Measurements from ENCODE around the gene NPR3. TPM values are rescaled to one million over a fixed set of nuclear protein-coding genes. Genes with fewer than 3 reads are reported as not detected.

NPR3 gene
- total and polyA plus RNA-seq, 2 experiments from 2014 or later: 37.6 to 87.1 TPM

- peaks cover 22% of the 10 kb centered on the region for H3F3A ChIP-seq (ENCODE audit: insufficient read depth)
- H2AFZ ChIP-seq: no peak overlapping the region
- H3K4me2 ChIP-seq (ENCODE audit: unreplicated experiment): no peak overlapping the region
- H3K36me3 ChIP-seq (ENCODE audit: low read depth): peaks cover 14% of the 10 kb centered on the region
- H3K79me2 ChIP-seq (ENCODE audit: insufficient read depth): peaks cover 67% of the 10 kb centered on the region
- H3K4me1 ChIP-seq (ENCODE audit: insufficient read depth): peaks cover 17% of the 10 kb centered on the region
- no peaks in the 10 kb centered on the region for H4K20me1 ChIP-seq (ENCODE audit: insufficient read depth)
- WGBS, 2 experiments (ENCODE audit: low coverage in 1 of 2, low lambda C conversion rate in 2 of 2, missing lambda C conversion rate in 2 of 2): 96 to 97% methylated on average over 5 of the region's 5 CpGs
- DNase-seq: no peak
- H3K27me3 ChIP-seq (replicated peaks; ENCODE audit: insufficient read depth): no peaks in the 10 kb centered on the region
- H3K9me3 ChIP-seq (ENCODE audit: low read depth): no peaks in the 10 kb centered on the region
- H3K9ac ChIP-seq: no peak overlapping the region
- H3K27ac ChIP-seq: no peak overlapping the region
- H3K9me2 ChIP-seq (ENCODE audit: insufficient read depth): no peaks in the 10 kb centered on the region
- no peak overlapping the region for H3K4me3 ChIP-seq
- in situ Hi-C loops (cut with MboI): no loop called here
- no peak for TF ChIP-seq EZH2 (IDR thresholded peaks at IDR 0.05; ENCODE audit: insufficient read depth, poor library complexity, severe bottlenecking)
- no peak for TF ChIP-seq EZH2phosphoT487 (IDR thresholded peaks at IDR 0.05; ENCODE audit: insufficient read depth, low read depth)
These were observed 59.3 kb downstream of the NPR3 start for GRCh38 chr5:32770444-32770843.

GRCh38 chr5:32771037-32771436 is 59.9 kb downstream of the NPR3 start:
- no peaks in the 10 kb centered on the region for H3K9me2 ChIP-seq (ENCODE audit: insufficient read depth)
- no peak overlapping the region for H3K4me2 ChIP-seq (ENCODE audit: unreplicated experiment)
- 85% methylated on average over 9 of the region's 9 CpGs for WGBS, 2 experiments (ENCODE audit: low coverage in 1 of 2, low lambda C conversion rate in 2 of 2, missing lambda C conversion rate in 2 of 2)
- H3F3A ChIP-seq (ENCODE audit: insufficient read depth): peaks cover 22% of the 10 kb centered on the region
- H3K9me3 ChIP-seq (ENCODE audit: low read depth): no peaks in the 10 kb centered on the region
- H4K20me1 ChIP-seq (ENCODE audit: insufficient read depth): no peaks in the 10 kb centered on the region
- in situ Hi-C loops (cut with MboI): no loop called here
- peaks cover 19% of the 10 kb centered on the region for H3K36me3 ChIP-seq (ENCODE audit: low read depth)
- H3K27me3 ChIP-seq (replicated peaks; ENCODE audit: insufficient read depth): no peaks in the 10 kb centered on the region
- no peak overlapping the region for H3K27ac ChIP-seq
- TF ChIP-seq EZH2phosphoT487 (IDR thresholded peaks at IDR 0.05; ENCODE audit: insufficient read depth, low read depth) (no peak), EZH2 (IDR thresholded peaks at IDR 0.05; ENCODE audit: insufficient read depth, poor library complexity, severe bottlenecking) (no peak)
- H3K79me2 ChIP-seq (ENCODE audit: insufficient read depth): peaks cover 67% of the 10 kb centered on the region
- no peak overlapping the region for H3K4me3 ChIP-seq
- no peak overlapping the region for H2AFZ ChIP-seq
- DNase-seq: no peak
- no peak overlapping the region for H3K9ac ChIP-seq
- H3K4me1 ChIP-seq (ENCODE audit: insufficient read depth): peaks cover 17% of the 10 kb centered on the region

- H3K9me3 ChIP-seq (ENCODE audit: low read depth): no peaks in the 10 kb centered on the region
- H3K4me1 ChIP-seq (ENCODE audit: insufficient read depth): 0 out of 2 replicates have a peak, but pooled peaks cover 4% of the 10 kb centered on the region
- H4K20me1 ChIP-seq (ENCODE audit: insufficient read depth): no peaks in the 10 kb centered on the region
- H3K4me3 ChIP-seq: no peak overlapping the region
- H3K9ac ChIP-seq: no peak overlapping the region
- 85 to 97% methylated on average over 1 of the region's 1 CpG for WGBS, 2 experiments (ENCODE audit: low coverage in 1 of 2, low lambda C conversion rate in 2 of 2, missing lambda C conversion rate in 2 of 2)
- peaks cover 60% of the 10 kb centered on the region for H3K79me2 ChIP-seq (ENCODE audit: insufficient read depth)
- no peak overlapping the region for H2AFZ ChIP-seq
- H3K36me3 ChIP-seq (ENCODE audit: low read depth): peaks cover 18% of the 10 kb centered on the region
- H3K4me2 ChIP-seq (ENCODE audit: unreplicated experiment): no peak overlapping the region
- TF ChIP-seq EZH2 (IDR thresholded peaks at IDR 0.05; ENCODE audit: insufficient read depth, poor library complexity, severe bottlenecking) (no peak), EZH2phosphoT487 (IDR thresholded peaks at IDR 0.05; ENCODE audit: insufficient read depth, low read depth) (no peak)
- H3K9me2 ChIP-seq (ENCODE audit: insufficient read depth): no peaks in the 10 kb centered on the region
- no peaks in the 10 kb centered on the region for H3K27me3 ChIP-seq (replicated peaks; ENCODE audit: insufficient read depth)
- DNase-seq: no peak
- 0 out of 2 replicates have a peak, but pooled peaks cover under 1% of the 10 kb centered on the region for H3F3A ChIP-seq (ENCODE audit: insufficient read depth)
- no peak overlapping the region for H3K27ac ChIP-seq
- in situ Hi-C loops (cut with MboI): no loop called here
These were observed 62.8 kb downstream of the NPR3 start for GRCh38 chr5:32773944-32774343.

DNA sequence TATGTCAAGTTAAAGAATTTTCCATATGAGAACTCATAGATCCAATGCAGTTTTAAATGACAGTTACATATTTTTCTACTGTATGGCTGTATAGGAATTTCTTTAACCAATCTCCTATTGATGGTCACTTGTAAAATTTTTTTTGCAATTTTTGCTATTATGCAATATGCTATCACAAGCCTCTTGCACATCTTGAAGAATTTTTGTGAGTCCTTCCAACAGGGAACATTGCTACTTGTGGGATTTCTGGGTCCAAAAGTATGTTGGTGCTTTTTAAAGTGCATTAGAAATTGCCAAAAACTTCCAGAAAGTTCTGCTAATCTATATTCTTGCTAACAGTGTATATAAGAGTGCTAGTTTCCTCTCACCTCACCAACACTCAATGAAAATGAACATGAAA is 65.1 kb downstream of the NPR3 start:
- peaks cover 37% of the 10 kb centered on the region for H3K79me2 ChIP-seq (ENCODE audit: insufficient read depth)
- no peaks in the 10 kb centered on the region for H4K20me1 ChIP-seq (ENCODE audit: insufficient read depth)
- H3K9me2 ChIP-seq (ENCODE audit: insufficient read depth): no peaks in the 10 kb centered on the region
- H2AFZ ChIP-seq: no peak overlapping the region
- no peak overlapping the region for H3K4me2 ChIP-seq (ENCODE audit: unreplicated experiment)
- no peak for DNase-seq
- H3K9me3 ChIP-seq (ENCODE audit: low read depth): no peaks in the 10 kb centered on the region
- in situ Hi-C loops (cut with MboI): no loop called here
- TF ChIP-seq EZH2 (IDR thresholded peaks at IDR 0.05; ENCODE audit: insufficient read depth, poor library complexity, severe bottlenecking) (no peak), EZH2phosphoT487 (IDR thresholded peaks at IDR 0.05; ENCODE audit: insufficient read depth, low read depth) (no peak)
- H3K4me3 ChIP-seq: no peak overlapping the region
- H3F3A ChIP-seq (ENCODE audit: insufficient read depth): no peaks in the 10 kb centered on the region
- H3K27me3 ChIP-seq (replicated peaks; ENCODE audit: insufficient read depth): no peaks in the 10 kb centered on the region
- no peak overlapping the region for H3K27ac ChIP-seq
- no peak overlapping the region for H3K9ac ChIP-seq
- 0 out of 2 replicates have a peak, but pooled peaks cover 3% of the 10 kb centered on the region for H3K4me1 ChIP-seq (ENCODE audit: insufficient read depth)
- peaks cover 18% of the 10 kb centered on the region for H3K36me3 ChIP-seq (ENCODE audit: low read depth)

DNA sequence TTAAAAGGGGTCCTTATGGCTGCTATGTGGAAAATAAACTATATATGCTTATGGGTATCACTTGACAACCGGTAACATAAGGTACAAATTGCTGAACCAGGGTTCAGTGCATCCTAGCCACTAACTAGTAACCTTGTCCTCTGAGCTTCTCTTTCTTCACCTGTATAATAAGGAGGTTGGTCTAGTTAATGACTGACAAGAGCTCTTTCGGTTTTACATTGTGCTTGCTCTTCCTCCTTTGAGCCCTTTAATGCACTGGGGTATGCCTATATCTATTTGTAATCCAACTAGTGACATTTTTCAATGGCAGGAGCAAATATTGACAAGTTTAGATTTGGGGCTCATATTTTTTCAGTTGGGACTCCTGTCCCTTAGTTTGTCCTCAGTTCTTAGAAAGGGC is 66.1 kb downstream of the NPR3 start:
- H3K4me1 ChIP-seq (ENCODE audit: insufficient read depth): 0 out of 2 replicates have a peak, but pooled peaks cover 3% of the 10 kb centered on the region
- H3K79me2 ChIP-seq (ENCODE audit: insufficient read depth): peaks cover 28% of the 10 kb centered on the region; the same call in 1 of the 2 replicates
- H3K36me3 ChIP-seq (ENCODE audit: low read depth): peaks cover 18% of the 10 kb centered on the region

More for the DNA sequence above, 66.1 kb downstream of the NPR3 start:
- Histone ChIP-seq H3K27me3 (replicated peaks; ENCODE audit: insufficient read depth) (no peaks in the 10 kb centered on the region), H3K27ac (peak overlapping the region; percentile 20; the same call in 1 of the 2 replicates), H4K20me1 (ENCODE audit: insufficient read depth) (no peaks in the 10 kb centered on the region), H3F3A (ENCODE audit: insufficient read depth) (no peaks in the 10 kb centered on the region), H3K9me3 (ENCODE audit: low read depth) (no peaks in the 10 kb centered on the region), H3K4me3 (no peak overlapping the region), H3K4me2 (ENCODE audit: unreplicated experiment) (no peak overlapping the region), H2AFZ (no peak overlapping the region), H3K9me2 (ENCODE audit: insufficient read depth) (no peaks in the 10 kb centered on the region), H3K9ac (no peak overlapping the region)
- WGBS, 2 experiments (ENCODE audit: low coverage in 1 of 2, low lambda C conversion rate in 2 of 2, missing lambda C conversion rate in 2 of 2): 94 to 98% methylated on average over 2 of the region's 2 CpGs
- TF ChIP-seq EZH2 (IDR thresholded peaks at IDR 0.05; ENCODE audit: insufficient read depth, poor library complexity, severe bottlenecking): no peak
- no peak for TF ChIP-seq EZH2phosphoT487 (IDR thresholded peaks at IDR 0.05; ENCODE audit: insufficient read depth, low read depth)
- no peak for DNase-seq
- in situ Hi-C loops (cut with MboI): no loop called here

Measured in GM23248 (cell line).